ENCODE results near the gene ANO9.

GRCh38 chr11:412641-413119, 29.1 kb downstream of the ANO9 start:
- TF ChIP-seq CTCF (conservative IDR thresholded peaks at IDR 0.05 in 1 of 2, IDR thresholded peaks at IDR 0.05 in 1 of 2; ENCODE audit: low read depth in 1 of 2, low read length in 2 of 2) (no peak), EZH2 (IDR thresholded peaks at IDR 0.05; ENCODE audit: low read length, missing control alignments) (no peak)

Measured in fibroblast of lung (primary cell).